Muscle of back (tissue), 11 donors: Measurements from ENCODE around the gene IQSEC1. TPM values are rescaled to one million over a fixed set of nuclear protein-coding genes. Genes with fewer than 3 reads are reported as not detected.
A peak's percentile ranks its signal among the peaks of the same experiment; 100 is the strongest.

ENCODE experiments used
- DNase-seq, 3 donors: peaks; one replicate each; pipeline versions ENCODE4 v3.0.0 to v3.0.0-alpha.2; 2013
- polyA plus RNA-seq, 10 donors: library from polyadenylated mRNA; unstranded; fragments of 120-200 nt; gene quantifications; one replicate each; pipeline ENCODE4 v1.2.1, GENCODE V29; 2013; ENCODE audit not compliant: insufficient read length in 10 of 10

Gene IQSEC1
- polyA plus RNA-seq, 10 donors, result 35.2 to 45.2 (median 40.9) TPM

DNA sequence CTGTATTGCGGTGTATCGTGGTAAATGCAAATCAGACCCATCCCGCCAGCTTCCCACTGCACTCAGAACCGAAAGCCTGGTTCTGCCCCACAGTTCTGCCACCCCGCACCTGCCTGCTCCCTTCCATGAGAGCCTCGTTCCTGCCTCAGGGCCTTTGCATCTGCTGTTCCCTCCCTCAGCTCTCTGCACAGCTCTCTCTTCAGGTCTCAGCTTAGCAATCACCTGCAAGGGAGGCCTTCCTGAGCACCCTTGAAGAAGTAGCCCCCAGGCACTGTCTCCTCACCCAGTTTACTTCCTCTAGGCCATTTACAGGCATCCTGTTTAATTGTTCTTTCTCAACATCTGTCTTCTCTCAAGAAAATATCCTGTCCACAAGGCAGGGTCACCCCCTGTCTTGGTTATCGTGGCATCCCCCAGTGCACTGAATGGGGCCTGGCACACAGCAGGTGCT is 13.3 kb upstream of the IQSEC1 start:
- no peak for DNase-seq

DNA sequence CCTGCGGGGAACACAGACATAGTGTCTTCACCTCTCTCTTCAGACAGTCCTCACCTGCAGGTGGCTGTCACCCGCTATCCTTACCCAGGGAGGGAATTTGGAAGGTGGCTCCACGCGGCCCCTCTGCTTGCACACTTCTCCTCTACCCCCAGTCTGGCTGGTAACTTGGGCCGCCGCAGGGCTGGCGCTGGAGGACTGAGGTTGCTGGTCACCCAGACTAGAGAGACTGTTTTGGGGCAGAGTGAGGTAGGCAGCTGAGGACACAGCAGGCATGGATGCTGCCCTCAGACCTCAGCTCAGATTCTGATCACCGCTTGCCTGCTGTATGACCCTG is 12.6 kb upstream of the IQSEC1 start:
- no peak for DNase-seq

DNA sequence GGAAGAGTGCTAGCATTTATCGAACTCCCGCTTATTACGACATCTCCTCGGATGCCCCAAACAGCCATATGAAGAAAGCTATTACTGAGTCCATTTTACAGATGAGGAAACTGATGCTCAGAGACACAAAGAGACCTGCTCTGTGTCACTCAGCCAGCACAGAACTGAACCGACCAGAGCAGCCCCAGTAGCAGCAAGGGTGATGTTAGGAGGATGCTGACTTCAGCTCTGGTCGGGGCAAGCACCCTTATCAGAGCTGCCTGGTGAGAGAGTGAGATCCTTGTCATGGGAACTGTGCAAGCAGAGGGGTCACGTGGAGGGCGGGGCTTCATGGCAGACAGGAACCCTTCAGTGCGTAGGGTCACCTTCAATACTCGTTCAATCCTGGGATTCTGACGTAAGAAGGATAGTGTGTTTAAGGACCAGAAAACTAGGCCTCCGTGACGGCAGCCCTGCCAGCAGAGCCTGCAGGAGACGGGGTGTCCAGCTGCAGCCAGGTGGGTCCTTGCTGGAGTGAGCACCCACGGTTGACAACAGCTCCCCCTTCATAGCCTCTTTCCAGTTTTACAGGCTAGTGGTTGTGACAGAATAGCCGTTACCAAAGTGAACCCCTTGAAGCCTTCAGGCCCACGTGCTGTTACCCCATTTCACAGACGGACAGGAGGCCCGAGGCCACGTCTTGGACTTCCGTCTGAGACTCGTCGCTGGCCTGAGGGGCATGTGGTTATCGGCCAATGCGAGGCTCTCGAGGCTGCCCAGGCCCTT is 12.0 kb upstream of the IQSEC1 start:
- no peak for DNase-seq

DNA sequence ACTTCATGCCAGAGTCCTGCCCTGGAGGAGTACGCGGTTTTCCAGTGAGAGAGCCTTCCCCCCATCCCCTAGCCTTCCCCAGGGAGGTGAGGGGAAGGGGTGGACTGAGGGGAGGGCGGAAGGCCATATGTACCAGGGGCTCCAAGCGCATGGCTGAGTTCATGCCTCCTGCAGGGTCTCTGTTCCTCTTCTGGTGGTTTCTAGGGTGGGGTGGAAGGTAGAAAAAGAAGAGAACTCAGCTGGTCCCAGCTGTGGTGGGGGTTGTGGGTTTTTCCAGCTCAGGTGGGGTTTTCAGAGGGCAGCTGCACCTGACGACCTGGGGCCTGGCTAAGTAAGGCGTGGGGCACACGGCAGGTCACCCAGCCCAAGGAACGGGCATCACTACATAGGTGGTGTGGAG is 10.7 kb upstream of the IQSEC1 start:
- DNase-seq, result no peak

DNA sequence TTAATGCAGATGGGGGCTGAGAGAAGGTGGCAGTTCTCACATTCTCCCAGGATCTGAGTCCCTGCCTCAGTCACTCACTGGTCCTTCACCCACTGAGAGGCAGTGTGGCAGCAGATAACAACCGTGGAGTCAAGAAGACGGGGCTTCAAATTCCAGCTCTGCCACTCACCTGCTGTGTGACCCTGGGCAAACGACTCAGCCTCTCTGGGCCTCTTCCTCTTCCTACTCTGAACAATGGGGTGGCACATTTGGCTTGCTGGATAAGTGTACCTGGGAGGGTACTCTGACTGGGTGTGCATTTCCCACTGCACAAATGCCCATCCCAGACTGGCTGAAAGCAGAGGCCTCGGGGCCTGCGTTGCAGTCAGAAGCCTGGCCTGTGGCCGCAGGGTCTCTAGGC is 10.0 kb upstream of the IQSEC1 start:
- no peak for DNase-seq

DNA sequence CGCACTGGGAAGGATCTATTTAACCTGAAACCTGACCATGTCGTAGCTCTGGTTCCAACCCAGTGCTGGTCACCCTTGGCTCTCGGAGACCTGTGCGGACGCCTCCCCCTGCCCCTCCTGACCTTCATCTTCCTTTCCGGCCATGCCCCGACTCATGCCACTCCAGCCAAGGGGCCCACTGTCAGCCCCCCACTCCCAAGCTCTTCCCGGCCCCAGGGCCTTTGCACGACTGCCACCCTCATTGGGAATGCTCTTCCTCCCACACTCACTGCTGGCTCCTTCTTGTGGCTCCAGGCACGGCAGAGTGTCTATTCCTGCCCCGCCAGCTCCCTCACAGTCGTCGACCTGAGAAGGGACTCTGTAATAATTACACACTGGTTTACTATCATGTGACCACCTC is 9.4 kb upstream of the IQSEC1 start:
- DNase-seq, result no peak

DNA sequence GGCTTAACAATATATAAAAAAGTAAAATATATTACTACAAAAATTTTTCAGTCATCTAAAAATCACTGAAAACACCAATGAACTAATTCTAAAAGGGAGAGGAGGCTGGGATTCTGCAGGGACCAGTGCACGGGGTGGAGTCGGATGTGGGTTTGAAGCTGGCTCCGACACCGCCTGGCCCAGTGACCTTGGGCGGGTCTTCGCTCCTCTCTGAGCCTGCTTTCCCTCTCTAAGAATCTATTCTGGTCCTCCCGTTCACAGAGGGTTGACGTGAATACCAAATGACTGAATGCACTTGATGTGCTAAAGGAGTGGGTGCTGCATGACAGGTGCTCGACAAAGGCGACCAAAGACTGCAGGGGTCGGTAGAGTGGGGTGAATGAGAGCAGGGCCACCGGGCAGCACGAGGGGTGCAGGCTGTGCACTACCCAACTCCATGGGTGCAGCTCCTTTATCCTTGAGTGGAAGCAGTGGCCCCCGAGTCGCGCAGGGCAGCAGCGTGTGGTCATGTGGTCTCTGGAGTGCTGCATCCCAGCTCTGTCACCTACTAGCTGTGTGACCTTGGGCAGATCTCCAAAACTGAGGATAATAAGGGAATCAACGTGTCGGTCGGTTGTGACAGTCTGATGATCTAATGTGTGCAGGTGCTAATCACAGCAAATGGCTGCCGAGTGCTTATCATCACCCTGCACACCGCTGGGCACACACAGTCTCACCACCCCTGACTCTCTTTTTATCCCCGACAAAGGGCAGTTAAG is 8.6 kb upstream of the IQSEC1 start:
- no peak for DNase-seq

DNA sequence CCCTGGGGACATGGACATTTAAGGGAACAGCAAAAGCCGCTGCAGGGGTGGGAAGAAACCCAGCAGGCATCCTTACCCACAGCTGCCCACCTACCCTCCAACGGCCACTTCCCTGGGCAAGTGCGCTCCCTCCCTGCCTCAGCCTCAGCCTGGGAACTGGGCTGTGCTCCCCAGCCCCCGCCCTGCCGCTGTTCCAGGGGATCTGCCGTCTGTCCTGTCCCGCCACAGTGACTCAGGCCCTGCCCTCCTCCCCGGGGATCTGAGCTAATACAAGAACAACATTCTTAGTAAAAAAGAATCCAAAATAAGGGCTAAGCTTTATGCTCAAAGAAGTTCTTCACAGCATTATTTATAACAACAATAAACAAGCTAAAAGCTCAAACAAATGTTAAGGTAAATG is 7.4 kb upstream of the IQSEC1 start:
- no peak for DNase-seq

DNA sequence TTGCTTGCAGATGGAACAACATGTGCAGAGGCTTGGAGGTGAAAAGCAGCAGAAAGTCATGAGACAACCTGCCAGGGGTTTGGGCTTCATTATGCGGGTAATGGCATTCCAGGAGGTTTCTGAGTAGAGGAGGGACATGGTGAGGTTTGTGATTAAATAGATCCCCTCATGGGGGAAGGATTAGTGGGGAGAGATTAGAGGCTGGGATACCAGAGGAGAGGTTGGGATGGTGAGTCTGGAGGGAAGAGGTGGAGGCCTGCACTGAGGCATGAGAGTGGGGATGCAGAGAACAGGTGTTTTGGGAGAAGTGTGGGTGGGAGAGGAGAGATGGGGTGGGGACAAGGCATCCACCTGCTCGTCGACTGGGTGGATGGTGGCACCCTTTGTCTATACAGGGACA is 6.8 kb upstream of the IQSEC1 start:
- DNase-seq, result no peak

DNA sequence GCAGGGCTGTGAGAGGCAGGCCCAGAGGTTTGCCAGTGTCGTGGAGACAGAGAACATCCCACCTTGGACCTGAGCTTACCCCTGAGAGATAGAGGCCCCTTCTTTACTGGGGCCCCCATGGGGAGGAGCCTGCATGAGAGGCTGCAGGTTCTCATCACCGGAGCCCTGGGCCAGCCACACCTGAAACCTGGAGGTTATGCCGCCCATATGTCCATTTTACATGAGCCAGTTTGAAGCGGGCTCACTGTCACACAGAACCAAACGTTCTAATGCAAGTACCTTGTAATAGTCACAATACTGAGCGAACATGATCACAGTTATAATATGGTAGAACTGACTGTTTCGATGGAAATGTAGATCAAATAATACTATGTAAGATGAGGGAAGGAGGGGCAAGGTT is 6.3 kb upstream of the IQSEC1 start:
- DNase-seq, result no peak

DNA sequence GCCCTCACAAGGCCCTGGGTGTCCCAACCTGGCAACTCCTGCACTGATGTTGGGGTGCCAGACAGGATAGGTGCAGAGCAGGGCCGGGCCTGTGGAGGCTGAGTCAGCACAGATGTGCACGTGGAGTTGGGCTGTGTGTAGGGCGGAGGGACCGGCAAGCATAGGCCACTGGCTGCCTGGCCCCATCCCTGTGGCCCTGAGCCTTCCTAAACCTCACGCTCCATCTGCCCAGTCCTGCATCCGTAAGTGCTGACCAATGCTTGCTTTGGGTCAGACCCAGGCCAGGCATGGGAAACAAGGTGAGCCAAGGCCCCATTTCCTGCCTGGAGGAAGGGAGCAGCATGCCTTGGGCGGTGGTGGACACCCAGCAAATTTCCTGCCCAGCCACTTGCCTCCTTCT is 5.8 kb upstream of the IQSEC1 start:
- no peak for DNase-seq

DNA sequence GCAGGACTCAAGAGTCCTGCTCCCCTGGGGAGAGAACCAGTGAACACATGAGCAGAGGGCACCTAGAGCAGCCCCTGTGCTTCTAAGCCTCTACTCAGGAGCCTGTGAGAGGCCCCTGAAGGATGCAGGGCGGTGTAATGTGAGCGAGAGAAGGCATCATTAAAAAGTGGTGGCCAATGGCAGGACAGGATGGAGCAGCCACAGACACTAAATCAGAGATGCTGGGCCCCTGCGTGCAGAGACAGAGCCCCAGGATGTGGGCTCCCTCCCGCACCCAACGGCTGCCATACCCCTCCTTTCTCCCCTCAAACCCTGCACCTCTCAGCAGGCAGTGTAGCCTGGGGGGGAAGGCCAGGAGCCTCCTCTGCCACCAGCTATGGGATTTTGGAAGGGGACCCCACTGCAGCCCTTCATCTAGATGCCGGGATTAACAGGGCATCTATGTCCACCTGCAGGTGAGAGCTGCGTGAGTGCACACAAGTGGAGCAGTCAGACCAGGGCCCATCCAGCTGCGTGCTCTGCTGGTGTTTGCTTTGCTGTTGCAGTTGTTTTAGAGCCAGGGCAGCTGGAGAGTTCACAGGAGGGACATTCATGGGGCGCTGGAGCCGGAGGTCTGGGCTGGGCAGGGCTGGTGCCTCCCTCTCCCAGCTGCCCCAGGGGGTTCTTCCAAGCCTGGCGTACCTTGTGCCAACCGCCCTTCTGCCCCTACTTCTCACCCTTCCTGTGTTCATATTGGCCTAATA is 5.1 kb upstream of the IQSEC1 start:
- DNase-seq, result peak in 2 of 3 donors; percentile 22 to 71

DNA sequence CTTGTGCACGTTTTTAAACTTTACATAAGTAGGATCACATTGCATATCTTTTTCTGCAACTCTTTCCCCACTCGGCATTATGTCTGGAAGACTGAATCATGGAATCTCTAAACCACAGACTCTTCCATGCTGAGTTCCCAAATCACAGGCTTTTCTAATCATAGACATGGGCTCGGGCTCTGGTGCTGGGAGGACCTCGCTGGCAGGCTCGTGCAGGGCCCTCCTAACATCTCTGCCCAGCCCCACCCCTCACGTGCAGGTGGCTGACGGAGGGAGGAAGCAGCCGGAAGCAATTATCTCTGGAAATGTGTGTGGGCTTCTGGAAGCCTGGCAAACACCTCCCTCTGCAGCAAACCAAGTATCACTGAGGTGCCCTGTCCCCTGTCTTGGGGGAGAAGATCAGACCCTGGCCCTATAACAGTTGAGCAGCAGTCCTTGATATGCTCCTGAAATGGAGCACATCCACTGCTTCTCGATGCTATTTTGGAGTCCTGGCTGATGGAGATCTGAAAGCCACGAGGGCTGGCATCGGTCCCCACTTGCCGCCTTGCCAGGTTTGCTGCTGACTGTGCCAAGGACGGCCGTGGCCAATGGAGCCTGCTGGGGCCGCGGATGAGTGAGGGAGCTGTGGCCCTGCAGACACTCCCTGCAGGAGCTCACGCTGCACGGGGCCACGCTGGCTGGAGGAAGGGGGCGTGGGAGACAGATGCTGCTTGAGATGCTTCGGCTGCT is 4.4 kb upstream of the IQSEC1 start:
- DNase-seq, result peak in 1 of 3 donors; percentile 48

DNA sequence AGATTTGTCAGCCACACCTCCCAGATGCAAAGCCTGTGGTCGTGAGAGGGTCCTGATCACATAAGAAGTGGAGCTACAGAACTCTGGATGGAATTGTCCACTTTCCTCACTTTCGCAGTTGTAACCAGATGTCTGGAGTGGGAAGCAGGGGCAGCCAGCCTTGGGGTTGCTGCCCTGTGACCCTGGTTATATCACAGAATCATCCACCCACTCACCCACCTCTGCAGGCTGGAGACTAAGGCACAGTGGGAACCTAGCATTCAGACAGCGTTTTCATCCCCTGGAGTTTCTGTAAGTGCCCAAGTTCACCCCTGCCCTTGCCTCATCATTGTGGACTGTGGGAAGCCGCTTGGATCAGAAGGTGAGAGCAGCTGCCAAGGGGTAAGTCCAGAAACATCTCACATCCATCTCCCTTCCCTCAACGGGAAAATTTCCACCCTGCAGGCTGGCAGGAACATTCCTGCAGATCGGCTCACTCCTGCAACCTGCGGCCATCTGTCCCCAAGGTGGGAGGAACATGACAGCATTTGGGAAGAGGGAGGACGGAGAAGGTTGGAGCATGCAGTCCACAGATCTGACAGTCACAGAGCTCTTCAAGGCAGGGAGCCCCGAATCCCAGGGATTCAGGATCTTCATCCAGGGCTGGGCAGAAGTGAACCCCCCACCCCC is 2.9 kb upstream of the IQSEC1 start:
- DNase-seq, result no peak

DNA sequence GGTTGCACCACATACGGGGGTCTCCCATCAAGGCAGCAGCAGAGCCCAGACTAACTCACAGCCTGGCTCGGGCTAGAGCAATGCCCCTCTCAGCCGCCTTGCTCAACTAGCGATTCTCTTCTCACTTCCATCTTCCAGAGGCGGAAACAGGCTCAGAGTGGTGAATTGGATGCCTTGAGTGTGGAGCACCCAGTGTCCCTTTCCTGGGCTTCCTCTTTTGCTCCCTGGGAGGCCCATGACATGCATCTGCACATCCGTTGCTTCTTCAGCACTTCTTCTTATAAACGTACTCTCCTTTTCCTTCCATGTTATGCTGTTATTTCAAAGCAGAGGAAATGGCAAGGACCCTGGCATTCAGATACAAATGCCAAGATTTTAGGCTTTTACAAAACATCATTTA is 2.1 kb upstream of the IQSEC1 start:
- no peak for DNase-seq

DNA sequence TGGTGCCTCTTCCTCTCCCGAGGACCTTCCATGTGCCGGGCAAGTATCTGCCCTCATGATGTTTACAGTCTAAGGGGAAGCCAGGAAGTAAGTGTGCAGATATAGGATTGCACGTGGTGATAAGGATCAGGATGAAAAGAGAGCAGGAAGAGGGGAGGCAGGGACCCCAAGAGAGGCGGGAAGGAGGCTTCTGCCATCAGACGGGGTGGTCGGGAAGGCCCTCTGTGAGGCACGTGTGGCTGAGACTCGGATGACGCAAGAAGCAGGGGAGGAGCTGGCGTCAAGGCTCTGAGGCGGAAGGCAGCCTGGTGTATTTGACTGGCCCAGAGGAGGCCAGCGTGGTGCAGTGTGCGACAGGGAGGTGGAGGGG is 762 bp upstream of the IQSEC1 start:
- DNase-seq, result no peak

DNA sequence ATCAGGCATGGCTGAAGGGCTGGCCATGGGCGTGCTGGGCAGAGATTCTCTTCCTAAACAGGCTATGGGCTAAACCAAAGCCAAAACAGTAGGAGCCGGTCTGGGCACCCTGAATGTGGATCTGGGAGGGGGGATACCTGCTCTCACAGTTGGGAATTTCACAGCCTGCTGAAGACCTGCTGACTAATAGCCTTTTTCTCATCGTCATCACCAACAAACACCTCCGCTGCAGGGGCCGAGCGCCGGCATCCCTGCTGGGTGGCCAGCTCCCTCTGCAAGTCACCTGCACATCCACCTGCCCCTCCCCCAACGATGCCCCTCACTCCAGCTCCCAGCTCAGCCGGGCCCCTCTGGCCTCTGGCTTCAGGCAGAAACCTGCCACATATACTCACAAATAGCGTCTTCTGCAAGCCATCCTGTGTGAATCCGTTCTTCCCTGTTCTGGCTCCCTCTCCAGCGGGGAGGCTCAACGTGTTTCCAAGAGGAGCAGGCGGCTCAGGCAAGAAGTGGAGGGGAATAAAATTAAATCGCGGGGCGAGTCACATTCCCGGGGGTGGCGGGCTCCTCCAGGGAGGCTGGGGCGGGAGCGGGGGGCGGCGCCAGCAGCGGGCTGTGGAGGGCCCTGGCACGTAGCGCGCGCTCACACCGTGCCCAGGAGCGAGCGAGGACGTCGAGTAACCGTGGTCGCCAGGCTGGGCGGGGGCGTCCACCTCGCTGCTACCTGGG is 466 bp downstream of the IQSEC1 start:
- peak in 1 of 3 donors; percentile 43 for DNase-seq

DNA sequence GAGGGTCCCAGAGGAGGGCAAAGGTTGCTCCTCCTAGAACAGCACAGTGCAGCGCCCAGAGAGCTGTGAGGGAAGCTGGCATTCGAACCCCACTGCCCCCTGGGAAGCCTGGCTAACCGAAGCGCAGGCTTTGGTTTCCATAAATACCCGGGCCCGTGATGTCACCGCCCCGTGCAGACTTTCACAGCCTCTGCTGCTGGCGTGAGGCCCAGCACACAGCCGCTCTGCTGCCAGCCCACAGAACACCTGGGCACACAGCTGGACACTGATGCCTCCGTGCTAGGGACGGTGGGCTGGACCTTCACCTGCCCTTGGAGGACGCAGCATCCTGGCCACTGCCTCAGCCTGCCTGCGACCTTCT is 1.0 kb downstream of the IQSEC1 start:
- DNase-seq, result peak in 2 of 3 donors; percentile 28 to 55

DNA sequence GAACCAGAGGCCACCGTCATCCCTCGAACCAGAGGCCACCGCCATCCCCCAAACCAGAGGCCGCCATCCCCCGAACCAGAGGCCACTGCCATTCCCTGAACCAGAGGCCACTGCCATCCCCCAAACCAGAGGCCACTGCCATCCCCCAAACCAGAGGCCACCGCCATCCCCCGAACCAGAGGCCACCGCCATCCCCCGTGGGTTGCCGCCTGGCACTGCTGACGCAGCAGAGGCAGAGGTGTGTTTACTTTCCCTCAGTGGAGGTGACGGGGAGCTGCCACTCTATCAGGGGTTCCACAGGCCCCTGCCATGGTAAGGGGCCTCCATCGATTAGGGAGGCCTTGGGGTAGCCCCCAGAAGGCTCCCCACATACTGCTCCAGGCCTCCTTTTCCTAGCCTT is 1.5 kb downstream of the IQSEC1 start:
- DNase-seq, result no peak

DNA sequence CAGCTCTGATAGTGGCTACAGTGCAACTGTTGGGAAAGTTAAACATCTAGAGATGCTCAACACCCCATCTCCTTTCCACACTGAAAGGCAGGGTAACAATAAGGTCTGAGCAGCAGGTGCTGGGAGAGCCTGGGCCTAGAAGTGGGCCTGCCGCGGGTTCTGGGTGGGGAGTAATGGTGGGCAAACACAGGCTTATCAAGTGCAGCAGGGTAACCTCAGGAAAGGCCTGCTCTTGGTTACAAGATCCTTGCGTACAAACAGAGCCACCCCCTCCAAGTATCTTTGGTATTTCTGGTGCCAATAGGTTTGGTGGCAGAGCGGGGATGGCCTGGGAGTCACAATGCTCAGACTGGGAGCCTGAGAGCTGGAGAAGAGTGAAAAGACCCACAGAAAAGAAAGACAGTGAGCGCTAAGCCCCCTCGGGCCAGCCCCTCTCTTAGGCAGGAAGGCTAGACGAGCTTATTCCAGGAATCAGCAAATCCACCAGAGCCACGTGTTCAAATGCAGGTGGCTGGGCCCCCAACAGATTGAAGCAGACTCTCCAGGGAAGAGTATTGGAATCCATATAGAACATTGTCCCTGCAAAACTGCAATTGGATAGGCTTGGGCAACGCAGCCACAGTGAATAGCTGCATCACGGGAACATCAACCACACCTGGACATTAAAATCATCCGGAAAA is 2.7 kb downstream of the IQSEC1 start:
- peak in 1 of 3 donors; percentile 38 for DNase-seq
